NCI-H146 (cell line): ENCODE results near the gene EPYC.

ENCODE experiments used
- DNase-seq: peaks from one replicate; lab custom pipeline; 2025; lab: John Stamatoyannopoulos, UW

Gene EPYC

GRCh38 chr12:90954921-90955320 lies 49.9 kb downstream of the EPYC start, which contains the start of gene CCER1:
CCER1 (minus strand) TSS chr12:90955176; CDS start chr12:90954742, 434 bp downstream.
- DNase-seq: no peak

- no peak for DNase-seq
Observed at GRCh38 chr12:90954428-90954827, 50.3 kb downstream of the EPYC start.

DNA sequence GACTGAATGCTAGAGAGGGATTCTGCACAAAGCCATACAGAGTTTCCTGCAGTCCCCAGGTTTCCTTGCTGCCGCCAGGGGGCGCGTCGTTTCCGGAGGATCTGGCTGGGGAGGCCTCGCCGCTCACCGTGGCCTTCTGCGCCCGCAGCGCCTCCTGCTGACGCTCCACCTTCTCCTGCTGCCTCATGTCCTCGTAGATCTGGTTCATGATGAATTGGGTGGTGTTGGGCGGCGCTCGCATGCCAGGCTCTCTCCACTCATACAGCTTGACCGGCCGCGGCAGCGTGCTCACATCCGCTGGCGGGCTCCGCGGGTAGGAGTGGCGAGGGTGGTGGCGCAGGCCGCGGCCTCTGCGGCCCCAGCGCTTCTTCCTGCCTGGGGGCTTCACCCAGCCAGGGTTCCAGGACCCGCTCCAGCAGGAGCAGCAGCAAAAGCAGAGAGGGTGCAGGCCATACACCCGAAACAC lies 50.8 kb downstream of the EPYC start:
- DNase-seq: no peak

DNA sequence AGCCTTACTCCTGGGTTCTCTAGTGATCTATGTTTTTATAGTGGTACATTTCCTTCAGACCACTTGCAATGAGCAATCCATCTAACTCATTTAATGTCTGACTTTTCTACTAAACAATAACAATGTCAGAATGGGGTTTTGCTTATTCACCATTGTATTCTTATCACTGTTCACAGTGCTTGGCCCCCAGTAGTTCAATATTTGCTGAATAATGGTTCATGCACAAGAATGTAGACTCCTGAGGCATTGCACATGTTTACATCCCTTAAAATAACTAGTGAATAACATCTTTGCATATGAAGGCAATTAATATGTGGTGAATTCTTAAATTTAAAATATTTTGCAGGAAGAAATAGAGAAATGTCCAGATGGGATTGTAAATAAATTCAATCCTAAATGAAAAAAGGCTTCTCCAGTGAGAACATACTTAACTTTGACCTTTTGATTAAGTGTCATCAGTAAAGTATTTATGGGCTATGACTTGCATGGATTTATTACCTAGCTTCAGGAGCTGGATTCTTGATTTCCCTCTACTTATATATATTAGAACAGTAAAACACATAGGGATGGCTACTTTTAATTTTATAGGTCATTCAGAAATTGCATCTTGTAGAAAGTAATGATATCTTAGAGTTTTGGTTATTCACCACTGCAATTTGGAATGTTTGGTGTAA lies 53.2 kb downstream of the EPYC start:
- DNase-seq: no peak

DNA sequence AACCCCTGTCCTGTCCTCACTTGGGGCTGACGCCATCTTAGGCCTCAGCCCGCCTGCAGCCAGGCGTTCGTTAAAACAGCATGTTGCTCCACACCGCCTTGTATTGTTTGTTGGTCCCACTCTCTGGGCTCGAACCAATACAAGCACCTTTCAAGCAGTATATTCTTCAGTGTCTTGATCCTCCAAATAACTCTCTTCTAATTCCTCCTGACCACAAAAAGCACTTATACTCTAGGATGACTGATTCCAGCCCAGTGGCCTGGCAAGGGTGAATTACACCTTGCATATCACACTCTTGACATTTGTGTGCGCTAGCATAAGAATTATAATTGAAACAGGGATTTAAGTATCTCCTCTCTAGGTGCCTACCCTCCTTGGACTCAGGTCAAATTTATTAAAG lies 56.9 kb downstream of the EPYC start:
- no peak for DNase-seq

DNA sequence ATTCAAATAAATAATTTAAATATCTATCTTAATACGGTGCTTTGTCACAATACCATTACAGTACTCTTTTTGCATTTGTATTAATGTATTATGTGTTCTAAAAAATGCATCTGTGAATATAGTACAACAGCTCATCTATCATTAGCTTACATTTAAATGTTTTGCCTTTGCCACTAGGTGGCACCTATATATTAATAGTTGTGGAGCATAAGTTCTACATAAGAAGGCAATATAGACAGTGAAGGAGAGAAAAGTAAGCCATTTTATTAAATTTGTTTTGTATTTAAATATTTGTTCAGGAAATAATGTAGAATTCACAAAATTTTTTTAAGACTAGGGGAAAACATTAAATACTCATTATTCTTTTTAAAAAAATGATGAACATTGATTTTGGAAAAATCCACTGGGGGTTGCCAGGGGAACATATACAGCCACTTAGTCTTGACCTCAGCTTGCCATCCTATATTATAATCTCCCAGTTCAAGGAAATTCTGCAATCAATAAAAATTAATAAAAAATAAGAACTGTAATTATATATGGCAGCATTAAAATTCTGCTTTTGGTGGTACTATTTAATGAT lies 59.6 kb downstream of the EPYC start:
- DNase-seq: peak; percentile 14

DNA sequence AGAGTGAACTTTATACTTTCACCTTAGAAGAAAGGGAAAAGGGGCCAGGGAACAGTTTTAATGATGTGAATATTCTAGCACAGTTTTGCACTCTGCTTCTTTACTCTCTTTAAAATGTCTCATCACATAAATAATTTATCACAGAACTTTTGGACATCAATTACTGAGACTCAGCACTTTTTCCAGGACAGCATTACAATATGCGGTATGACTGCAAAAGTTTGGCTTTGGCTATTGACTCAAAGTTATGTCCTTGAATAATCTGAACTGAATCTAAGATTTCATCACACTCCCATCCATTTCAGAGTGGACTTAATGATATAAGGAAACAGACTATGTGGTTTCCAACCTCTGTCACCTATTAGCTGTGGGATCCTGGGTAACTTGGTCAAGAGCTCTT lies 61.5 kb downstream of the EPYC start:
- DNase-seq: no peak

- peak; percentile 25 for DNase-seq
Observed at GRCh38 chr12:90940872-90941499, 63.8 kb downstream of the EPYC start.

DNA sequence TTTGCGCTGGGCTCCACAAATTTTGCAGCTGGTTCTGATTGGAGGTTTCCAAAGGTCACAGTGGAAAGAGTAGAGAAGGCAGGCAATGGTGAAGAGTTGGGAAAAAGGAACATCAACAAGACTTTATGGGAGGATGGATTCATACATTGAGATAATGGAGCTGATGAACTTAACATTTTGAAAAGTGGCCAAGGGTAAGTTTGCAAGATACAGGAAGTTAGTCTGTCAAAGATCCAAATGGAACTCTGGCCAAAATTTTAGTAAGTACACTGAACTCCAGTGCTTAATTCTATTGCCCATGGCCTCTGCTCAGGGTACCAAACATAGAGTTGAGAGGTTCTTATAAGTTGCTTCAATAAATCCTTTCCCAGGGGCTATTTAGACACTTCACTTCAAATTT lies 65.4 kb downstream of the EPYC start:
- DNase-seq: no peak

DNA sequence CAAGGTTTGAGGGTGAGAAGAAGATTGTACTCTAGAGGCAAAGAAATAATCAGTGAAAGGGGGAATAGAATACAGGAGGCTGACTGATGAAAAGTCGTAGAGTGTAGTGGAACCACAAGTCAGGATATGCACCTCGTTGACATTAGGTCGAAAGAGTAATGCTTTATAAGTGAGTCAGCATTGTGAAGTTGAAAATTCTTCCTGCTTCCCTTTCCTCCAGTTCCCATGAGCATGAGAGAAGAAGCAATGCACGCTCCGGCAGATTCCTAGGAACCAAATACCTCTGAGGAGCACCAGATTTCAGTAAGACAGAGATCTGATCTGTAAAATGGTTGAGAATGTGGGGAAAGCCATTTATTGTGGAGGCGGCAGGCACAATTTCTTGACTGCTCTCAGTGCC lies 66.3 kb downstream of the EPYC start:
- DNase-seq: no peak

DNA sequence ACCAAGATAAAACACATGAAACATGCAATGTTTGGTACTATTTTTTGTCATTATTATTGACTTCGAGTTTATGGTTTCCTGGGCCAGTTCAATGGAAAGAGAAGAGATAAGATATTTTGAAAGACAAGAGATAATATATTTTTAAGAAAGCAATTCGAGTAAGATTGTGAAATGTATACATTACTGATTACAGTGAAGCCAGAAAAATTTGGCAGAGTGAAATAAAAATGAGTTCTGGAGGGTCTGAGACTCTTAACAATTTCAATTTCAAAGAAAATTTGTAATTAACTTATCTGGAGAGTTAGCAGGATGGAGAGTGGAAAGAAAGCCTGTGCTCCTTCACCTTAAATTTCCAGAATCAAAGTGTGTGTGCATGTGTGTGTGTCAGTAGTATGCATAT lies 67.1 kb downstream of the EPYC start:
- no peak for DNase-seq

GRCh38 chr12:90936230-90937005 lies 68.4 kb downstream of the EPYC start:
- no peak for DNase-seq

GRCh38 chr12:90925562-90925961 lies 79.2 kb downstream of the EPYC start:
- DNase-seq: no peak

GRCh38 chr12:90924406-90924805 lies 80.4 kb downstream of the EPYC start:
- DNase-seq: no peak

- no peak for DNase-seq
Observed at GRCh38 chr12:90922145-90922627, 82.6 kb downstream of the EPYC start.

DNA sequence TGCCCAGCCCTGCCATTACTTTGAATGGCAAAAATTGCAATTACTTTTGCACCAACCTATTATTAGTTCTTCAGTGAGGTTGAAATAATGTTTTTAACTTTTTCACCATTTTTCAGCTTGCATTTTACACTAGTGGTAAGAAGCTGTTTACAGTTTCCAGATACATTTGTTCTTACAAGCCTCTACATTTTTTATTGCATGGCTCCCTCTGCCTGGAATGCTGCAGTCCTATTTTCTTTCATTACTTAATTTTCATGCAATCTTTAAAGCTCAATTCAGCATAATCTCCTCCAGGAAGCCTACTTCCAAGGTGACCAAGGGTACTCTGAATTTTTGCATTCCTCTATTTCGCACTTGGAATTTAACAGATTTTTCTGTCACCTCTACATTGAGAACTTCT lies 83.2 kb downstream of the EPYC start:
- DNase-seq: no peak

GRCh38 chr12:90920222-90920621 lies 84.5 kb downstream of the EPYC start:
- no peak for DNase-seq

DNA sequence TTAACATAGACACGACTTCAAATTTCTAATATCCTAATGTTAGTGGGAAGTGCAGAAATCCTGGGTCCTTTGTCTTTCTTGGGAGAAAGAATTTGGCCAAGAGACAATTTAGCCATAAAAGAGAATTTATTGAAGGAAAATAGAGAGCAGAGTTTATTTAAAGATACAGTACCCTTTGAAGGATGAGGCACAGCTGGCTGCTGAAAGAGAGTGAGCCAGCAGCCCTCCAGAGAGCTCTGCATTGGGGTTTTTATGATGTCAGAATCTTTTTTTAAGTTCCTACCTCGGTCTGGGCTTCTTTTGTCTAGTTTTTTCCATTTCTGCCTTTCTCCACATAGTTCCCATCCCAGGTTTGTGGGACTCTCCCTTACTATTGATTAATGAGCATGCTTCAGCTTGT lies 87.3 kb downstream of the EPYC start:
- no peak for DNase-seq

- DNase-seq: no peak
Observed at GRCh38 chr12:90916516-90916915, 88.3 kb downstream of the EPYC start.

DNA sequence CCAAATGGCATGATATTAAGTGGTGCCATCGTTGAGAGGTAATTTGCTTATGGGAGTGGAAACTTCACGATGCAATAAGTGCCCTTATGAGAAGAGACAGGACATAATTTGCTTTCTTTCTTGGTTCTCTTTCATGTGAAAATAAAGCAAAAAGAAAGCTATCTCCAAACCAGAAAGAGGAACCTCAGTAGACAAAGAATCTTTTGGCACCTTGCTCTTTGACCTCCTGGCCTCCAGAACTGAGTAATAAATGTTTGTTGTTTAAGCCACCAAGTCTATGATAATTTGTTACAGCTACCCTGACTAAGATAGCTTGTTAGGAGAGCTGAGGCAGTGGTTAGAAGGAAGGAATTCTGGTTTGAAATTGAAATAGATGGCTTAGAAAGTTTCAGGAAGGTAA lies 89.4 kb downstream of the EPYC start:
- DNase-seq: no peak
